PC-9 (cell line): Measurements from ENCODE around the gene SUCO.

Experiments used
- CTCF ChIP-seq: fragments of 200-600 bp; sonication (generic); conservative IDR thresholded peaks from 2 replicates; pipeline ENCODE4 v1.6.1; 2017; ENCODE audit warnings: mixed run types, antibody characterized with exemption, mild to moderate bottlenecking, moderate library complexity
- EZH2 ChIP-seq: fragments of 200-600 bp; sonication (generic); IDR thresholded peaks from 2 replicates; pipeline ENCODE4 v1.8.0; 2017; ENCODE audit warnings: antibody characterized with exemption, low read depth

- TF ChIP-seq EZH2 (no peak), CTCF (no peak)
Measured at GRCh38 chr1:172626845-172627244, 93.9 kb downstream of the SUCO start.
